OCI-LY3 (cell line): Measurements from ENCODE around the gene CIAO3.

ENCODE experiments used
- H2AFZ ChIP-seq: fragments of 200-600, 300-600 bp; shearing (Covaris generic); 2 replicates; pipeline ENCODE4 v1.6.0; 2014; ENCODE audit warnings: antibody characterized with exemption, low read depth, low read length
- H3K27ac ChIP-seq: fragments of 200-600, 300-600 bp; sonication (generic); 2 replicates; pipeline ENCODE4 v1.5.1; 2014; ENCODE audit warnings: mild to moderate bottlenecking, low read length, moderate library complexity, mixed read lengths
- H3K27me3 ChIP-seq: fragments of 200-600, 300-600 bp; sonication (generic); 2 replicates; pipeline ENCODE4 v1.6.1; 2014; ENCODE audit warnings: low read depth, low read length, mixed read lengths
- H3K36me3 ChIP-seq: fragments of 200-600, 300-600 bp; sonication (generic); replicated peaks from 2 replicates; pipeline ENCODE3; 2014; ENCODE audit warnings: low read depth, low read length, mixed read lengths
- H3K4me1 ChIP-seq: fragments of 300-600, 200-600 bp; sonication (generic); 2 replicates; pipeline ENCODE4 v1.6.1; 2014; ENCODE audit warnings: low read length, mixed read lengths
- H3K4me2 ChIP-seq: fragments of 200-600, 300-600 bp; sonication (generic); 2 replicates; pipeline ENCODE4 v1.6.1; 2014; ENCODE audit warnings: low read length, mixed read lengths
- H3K4me3 ChIP-seq: fragments of 300-600, 200-600 bp; sonication (generic); 2 replicates; pipeline ENCODE4 v1.5.1; 2014; ENCODE audit warnings: antibody characterized with exemption, mild to moderate bottlenecking, low read length, moderate library complexity
- H3K79me2 ChIP-seq: fragments of 300-600, 200-600 bp; shearing (Covaris generic); 2 replicates; pipeline ENCODE4 v1.6.1; 2014; ENCODE audit warnings: mild to moderate bottlenecking, low read length, mixed read lengths
- H3K9ac ChIP-seq: fragments of 300-600, 200-600 bp; shearing (Covaris generic); 2 replicates; pipeline ENCODE4 v1.6.0; 2014; ENCODE audit warnings: mild to moderate bottlenecking, low read length, moderate library complexity
- H3K9me3 ChIP-seq: fragments of 200-600, 300-600 bp; shearing (Covaris generic); 2 replicates; pipeline ENCODE4 v1.6.1; 2014; ENCODE audit warnings: low read length, mixed read lengths; ENCODE audit not compliant: insufficient read depth
- H4K20me1 ChIP-seq: fragments of 200-600, 300-600 bp; sonication (generic); 2 replicates; pipeline ENCODE4 v1.6.1; 2016; ENCODE audit warnings: low read length, mixed read lengths; ENCODE audit not compliant: insufficient read depth
- CTCF ChIP-seq: fragments of 200-600, 300-600 bp; sonication (generic); IDR thresholded peaks from 2 replicates; pipeline ENCODE4 v1.5.1; 2014; ENCODE audit warnings: antibody characterized with exemption, low read length, low read depth
- EZH2phosphoT487 ChIP-seq: fragments of 200-600 bp; shearing (Covaris generic); IDR thresholded peaks from 2 replicates; pipeline ENCODE4 v1.6.1; 2018; ENCODE audit warnings: antibody characterized with exemption, mixed run types, low read depth

The CIAO3 gene

GRCh38 chr16:741986-742629, 1.3 kb upstream of the CIAO3 start:
- Histone ChIP-seq H3K79me2 (peaks cover 8% of the 10 kb centered on the region; the same call in 1 of the 2 replicates), H3K27ac (no peak overlapping the region), H3K4me1 (peaks cover 16% of the 10 kb centered on the region), H3K9ac (no peak overlapping the region), H2AFZ (no peak overlapping the region), H3K4me2 (no peak overlapping the region), H3K27me3 (no peaks in the 10 kb centered on the region), H3K9me3 (no peaks in the 10 kb centered on the region), H3K36me3 (peaks cover 4% of the 10 kb centered on the region), H3K4me3 (no peak overlapping the region), H4K20me1 (no peaks in the 10 kb centered on the region)
- no peak for TF ChIP-seq CTCF

GRCh38 chr16:740459-740763, 386 bp downstream of the CIAO3 start:
- Histone ChIP-seq H3K79me2 (peaks cover 8% of the 10 kb centered on the region; the same call in 1 of the 2 replicates), H2AFZ (0 out of 2 replicates have a peak overlapping the region, but pooled peaks have one; percentile 9), H3K27ac (peak overlapping the region; percentile 15; the same call in 1 of the 2 replicates), H3K4me1 (peaks cover 27% of the 10 kb centered on the region), H3K9me3 (no peaks in the 10 kb centered on the region), H3K27me3 (no peaks in the 10 kb centered on the region), H3K4me3 (peak overlapping the region; percentile 80), H3K36me3 (peaks cover 8% of the 10 kb centered on the region), H3K4me2 (peak overlapping the region; percentile 93), H4K20me1 (no peaks in the 10 kb centered on the region), H3K9ac (peak overlapping the region; percentile 82)
- no peak for TF ChIP-seq EZH2phosphoT487
- TF ChIP-seq CTCF = no peak

GRCh38 chr16:739560-740458, 988 bp downstream of the CIAO3 start:
- H3K36me3 ChIP-seq = peaks cover 11% of the 10 kb centered on the region

More at GRCh38 chr16:739560-740458, 988 bp downstream of the CIAO3 start:
- H2AFZ ChIP-seq = no peak overlapping the region
- peak overlapping the region; percentile 80 for H3K4me3 ChIP-seq
- no peak overlapping the region for H3K27ac ChIP-seq
- no peak for TF ChIP-seq CTCF
- H3K9ac ChIP-seq = peak overlapping the region; percentile 82
- H3K4me1 ChIP-seq = peaks cover 30% of the 10 kb centered on the region
- H4K20me1 ChIP-seq = no peaks in the 10 kb centered on the region
- H3K9me3 ChIP-seq = no peaks in the 10 kb centered on the region
- H3K27me3 ChIP-seq = no peaks in the 10 kb centered on the region
- peaks cover 8% of the 10 kb centered on the region; the same call in 1 of the 2 replicates for H3K79me2 ChIP-seq
- peak overlapping the region; percentile 93 for H3K4me2 ChIP-seq
